ENCODE results near the gene LRRC4C.
"Not testable (repeated sequence)": the region's sequence is repeated elsewhere in the genome, so short reads cannot be mapped to it uniquely, and the experiment has no call there.

Gene LRRC4C

GRCh38 chr11:40867991-40868632, 591.3 kb downstream of the LRRC4C start:
- DNase-seq (ENCODE audit: low spot score): no peak

- DNase-seq (ENCODE audit: low spot score): not testable (repeated sequence)
Observed at GRCh38 chr11:40857754-40858153, 601.7 kb downstream of the LRRC4C start.

GRCh38 chr11:40842750-40843339, 616.6 kb downstream of the LRRC4C start:
- DNase-seq (ENCODE audit: low spot score): no peak

- DNase-seq (ENCODE audit: low spot score): no peak
Observed at GRCh38 chr11:40841231-40841630, 618.2 kb downstream of the LRRC4C start.

GRCh38 chr11:40838181-40838683, 621.2 kb downstream of the LRRC4C start:
- no peak for DNase-seq (ENCODE audit: low spot score)

GRCh38 chr11:40827116-40827515, 632.3 kb downstream of the LRRC4C start:
- no peak for DNase-seq (ENCODE audit: low spot score)

- DNase-seq (ENCODE audit: low spot score): no peak
Observed at GRCh38 chr11:40826601-40827000, 632.9 kb downstream of the LRRC4C start.

GRCh38 chr11:40825201-40825834, 634.1 kb downstream of the LRRC4C start:
- no peak for DNase-seq (ENCODE audit: low spot score)

- no peak for DNase-seq (ENCODE audit: low spot score)
Observed at GRCh38 chr11:40819230-40819629, 640.2 kb downstream of the LRRC4C start.

GRCh38 chr11:40816976-40817375, 642.5 kb downstream of the LRRC4C start:
- no peak for DNase-seq (ENCODE audit: low spot score)

GRCh38 chr11:40797981-40798380, 661.5 kb downstream of the LRRC4C start:
- DNase-seq (ENCODE audit: low spot score): no peak

GRCh38 chr11:40787224-40787623, 672.2 kb downstream of the LRRC4C start:
- no peak for DNase-seq (ENCODE audit: low spot score)

- DNase-seq (ENCODE audit: low spot score): no peak
Observed at GRCh38 chr11:40763046-40763445, 696.4 kb downstream of the LRRC4C start.

- DNase-seq (ENCODE audit: low spot score): no peak
Observed at GRCh38 chr11:40759341-40759740, 700.1 kb downstream of the LRRC4C start.

GRCh38 chr11:40754297-40754696, 705.2 kb downstream of the LRRC4C start:
- DNase-seq (ENCODE audit: low spot score): no peak

GRCh38 chr11:40746282-40746681, 713.2 kb downstream of the LRRC4C start:
- DNase-seq (ENCODE audit: low spot score): no peak

- no peak for DNase-seq (ENCODE audit: low spot score)
Observed at GRCh38 chr11:40732132-40732531, 727.3 kb downstream of the LRRC4C start.

- no peak for DNase-seq (ENCODE audit: low spot score)
Observed at GRCh38 chr11:40722179-40722795, 737.2 kb downstream of the LRRC4C start.

- no peak for DNase-seq (ENCODE audit: low spot score)
Observed at GRCh38 chr11:40716344-40717130, 742.9 kb downstream of the LRRC4C start.

- no peak for DNase-seq (ENCODE audit: low spot score)
Observed at GRCh38 chr11:40713083-40713482, 746.4 kb downstream of the LRRC4C start.

- no peak for DNase-seq (ENCODE audit: low spot score)
Observed at GRCh38 chr11:40701027-40701426, 758.4 kb downstream of the LRRC4C start.

- no peak for DNase-seq (ENCODE audit: low spot score)
Observed at GRCh38 chr11:40689823-40690222, 769.6 kb downstream of the LRRC4C start.

All from CD4-positive, alpha-beta T cell treated with Interleukin-6 at 100 ng/mL for 8 hours (primary cell).